ENCODE measurements around the gene NEU1. TPM values are rescaled to one million over a fixed set of nuclear protein-coding genes. Genes with fewer than 3 reads are reported as not detected.

Gene NEU1
- total and polyA plus RNA-seq, 2 of the 8 experiments (the other 6 are each of a cell fraction or from before 2014, with no cell fraction given): 41.2 to 72.1 TPM

DNA sequence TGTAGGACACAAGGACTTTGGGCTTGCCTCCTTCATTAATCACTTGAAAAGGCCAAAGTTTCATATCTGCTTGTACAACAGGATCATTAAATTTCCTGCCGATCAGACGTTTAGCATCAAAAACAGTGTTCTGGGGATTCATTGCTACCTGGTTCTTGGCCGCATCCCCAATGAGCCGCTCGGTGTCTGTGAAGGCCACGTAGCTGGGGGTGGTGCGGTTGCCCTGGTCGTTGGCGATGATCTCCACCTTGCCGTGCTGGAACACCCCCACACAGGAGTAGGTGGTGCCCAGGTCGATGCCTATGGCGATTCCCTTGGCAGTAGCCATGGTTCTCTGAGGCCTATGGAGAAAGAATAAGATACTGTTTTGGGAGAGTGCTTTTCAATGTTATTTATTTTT lies 51.0 kb downstream of the NEU1 start:
- Histone ChIP-seq H2AFZ (ENCODE audit: low read length) (no peak overlapping the region), H3K4me1 (replicated peaks in 1 of 4; ENCODE audit: control insufficient read depth in 3 of 4, insufficient read depth in 4 of 4, low read length in 3 of 4) (peaks cover 0 to 3% (median 1%) of the 10 kb centered on the region in 4 experiments; a peak in 4 of 7 replicates), H3K27me3 (replicated peaks in 1 of 4; ENCODE audit: control insufficient read depth in 3 of 4, extremely low read depth in 1 of 4, insufficient read depth in 3 of 4, low read length in 3 of 4) (no peaks in the 10 kb centered on the region), H2BK15ac (ENCODE audit: low read length) (no peak overlapping the region), H2AK5ac (ENCODE audit: low read depth, low read length) (no peak overlapping the region), H3K79me2 (ENCODE audit: control insufficient read depth in 1 of 2, insufficient read depth in 2 of 2, low read length in 2 of 2) (no peaks in the 10 kb centered on the region), H3K36me3 (ENCODE audit: control insufficient read depth in 2 of 4, insufficient read depth in 4 of 4, low read length in 3 of 4) (no peaks in the 10 kb centered on the region), H2BK5ac (ENCODE audit: low read depth, low read length) (no peak overlapping the region), H2BK12ac (ENCODE audit: low read depth, low read length) (no peak overlapping the region), H4K91ac (replicated peaks; ENCODE audit: insufficient read length, low read length) (no peak overlapping the region), H2BK20ac (ENCODE audit: low read length) (no peak overlapping the region), H3K56ac (replicated peaks; ENCODE audit: insufficient read length, low read depth, low read length) (no peak overlapping the region), H3K79me1 (ENCODE audit: low read depth, low read length) (no peaks in the 10 kb centered on the region), H3K9me3 (ENCODE audit: insufficient read depth in 2 of 2, low read depth in 1 of 2, low read length in 1 of 2) (no peaks in the 10 kb centered on the region), H3K14ac (ENCODE audit: insufficient read length) (no peak overlapping the region), H3K18ac (ENCODE audit: extremely low read depth, low read length) (no peak overlapping the region), H4K5ac (ENCODE audit: insufficient read length, low read depth, low read length) (no peak overlapping the region), H3K4me2 (ENCODE audit: insufficient read depth in 1 of 2, low read depth in 2 of 2, low read length in 2 of 2) (no peak overlapping the region), H3K4ac (replicated peaks; ENCODE audit: insufficient read length, low read depth, low read length) (no peak overlapping the region), H3K23me2 (ENCODE audit: low read depth, low read length) (peaks cover 6% of the 10 kb centered on the region; the same call in 1 of the 2 replicates), H3K23ac (ENCODE audit: insufficient read length) (no peak overlapping the region), H3K4me3 (ENCODE audit: extremely low read depth in 1 of 4, insufficient read depth in 2 of 4, low read depth in 3 of 4, low read length in 4 of 4) (no peak overlapping the region), H3K9ac (replicated peaks in 1 of 4; ENCODE audit: extremely low read depth in 1 of 4, low read depth in 3 of 4, low read length in 3 of 4) (no peak overlapping the region), H3K27ac (ENCODE audit: low read depth, low read length) (no peak overlapping the region), H4K8ac (ENCODE audit: extremely low read depth, insufficient read depth, low read length) (no peak overlapping the region), H4K20me1 (replicated peaks in 1 of 2; ENCODE audit: control insufficient read depth in 1 of 2, insufficient read depth in 2 of 2, low read length in 2 of 2) (no peaks in the 10 kb centered on the region), H2BK120ac (replicated peaks; ENCODE audit: low read depth, low read length) (no peak overlapping the region)
- FAIRE-seq (no peak), DNase-seq (ENCODE audit: low read depth in 1 of 2, low spot score in 2 of 2) (no peak)
- WGBS, 2 experiments (ENCODE audit: extremely low coverage in 1 of 2, insufficient coverage in 1 of 2, insufficient read length in 1 of 2, insufficient replicate concordance in 2 of 2, low coverage in 1 of 2, low lambda C conversion rate in 2 of 2, missing lambda C conversion rate in 1 of 2): 98% methylated on average over 12 of the region's 12 CpGs; no CpG with 5 or more reads in 1 of the 2 experiments
- ChIA-PET CTCF (ENCODE audit: partially characterized antibody) (interaction anchor here (0.9 to 1.2 kb wide), 3 partner anchors 11 to 27 kb away, joined by 3 to 4 read pairs (median 4); no protein-coding TSS in a partner anchor), POLR2A (ENCODE audit: partially characterized antibody) (interaction anchor here (0.6 to 6.3 kb wide), 8 partner anchors 10 to 71 kb away, joined by 3 to 119 read pairs (median 8); partner anchors contain the start of gene HSPA1B)
- no peak for TF ChIP-seq GTF2F1 (IDR thresholded peaks at IDR 0.05; ENCODE audit: borderline replicate concordance, low read depth, low read length)
- TF ChIP-seq, protein P1, sequence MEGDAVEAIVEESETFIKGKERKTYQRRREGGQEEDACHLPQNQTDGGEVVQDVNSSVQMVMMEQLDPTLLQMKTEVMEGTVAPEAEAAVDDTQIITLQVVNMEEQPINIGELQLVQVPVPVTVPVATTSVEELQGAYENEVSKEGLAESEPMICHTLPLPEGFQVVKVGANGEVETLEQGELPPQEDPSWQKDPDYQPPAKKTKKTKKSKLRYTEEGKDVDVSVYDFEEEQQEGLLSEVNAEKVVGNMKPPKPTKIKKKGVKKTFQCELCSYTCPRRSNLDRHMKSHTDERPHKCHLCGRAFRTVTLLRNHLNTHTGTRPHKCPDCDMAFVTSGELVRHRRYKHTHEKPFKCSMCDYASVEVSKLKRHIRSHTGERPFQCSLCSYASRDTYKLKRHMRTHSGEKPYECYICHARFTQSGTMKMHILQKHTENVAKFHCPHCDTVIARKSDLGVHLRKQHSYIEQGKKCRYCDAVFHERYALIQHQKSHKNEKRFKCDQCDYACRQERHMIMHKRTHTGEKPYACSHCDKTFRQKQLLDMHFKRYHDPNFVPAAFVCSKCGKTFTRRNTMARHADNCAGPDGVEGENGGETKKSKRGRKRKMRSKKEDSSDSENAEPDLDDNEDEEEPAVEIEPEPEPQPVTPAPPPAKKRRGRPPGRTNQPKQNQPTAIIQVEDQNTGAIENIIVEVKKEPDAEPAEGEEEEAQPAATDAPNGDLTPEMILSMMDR (IDR thresholded peaks at IDR 0.05; ENCODE audit: control extremely low read depth in 1 of 3, insufficient read depth in 1 of 3, low read depth in 1 of 3, low read length in 3 of 3): no peak
- TF ChIP-seq FOSL1 (IDR thresholded peaks at IDR 0.05; ENCODE audit: insufficient read depth, low read depth, low read length): no peak
- no peak for TF ChIP-seq YY1 (IDR thresholded peaks at IDR 0.05; ENCODE audit: low read depth, low read length)
- no peak for TF ChIP-seq RXRA (IDR thresholded peaks at IDR 0.05; ENCODE audit: insufficient read depth, low read depth, low read length)
- no peak for TF ChIP-seq TCF12 (IDR thresholded peaks at IDR 0.05; ENCODE audit: low read depth, low read length)
- TF ChIP-seq, protein P2, sequence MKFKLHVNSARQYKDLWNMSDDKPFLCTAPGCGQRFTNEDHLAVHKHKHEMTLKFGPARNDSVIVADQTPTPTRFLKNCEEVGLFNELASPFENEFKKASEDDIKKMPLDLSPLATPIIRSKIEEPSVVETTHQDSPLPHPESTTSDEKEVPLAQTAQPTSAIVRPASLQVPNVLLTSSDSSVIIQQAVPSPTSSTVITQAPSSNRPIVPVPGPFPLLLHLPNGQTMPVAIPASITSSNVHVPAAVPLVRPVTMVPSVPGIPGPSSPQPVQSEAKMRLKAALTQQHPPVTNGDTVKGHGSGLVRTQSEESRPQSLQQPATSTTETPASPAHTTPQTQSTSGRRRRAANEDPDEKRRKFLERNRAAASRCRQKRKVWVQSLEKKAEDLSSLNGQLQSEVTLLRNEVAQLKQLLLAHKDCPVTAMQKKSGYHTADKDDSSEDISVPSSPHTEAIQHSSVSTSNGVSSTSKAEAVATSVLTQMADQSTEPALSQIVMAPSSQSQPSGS (IDR thresholded peaks at IDR 0.05; ENCODE audit: low read length): no peak
- no peak for TF ChIP-seq RFX5 (IDR thresholded peaks at IDR 0.05; ENCODE audit: borderline replicate concordance, low read depth, low read length)
- TF ChIP-seq SP4 (IDR thresholded peaks at IDR 0.05; ENCODE audit: low read length): no peak
- TF ChIP-seq GABPA (IDR thresholded peaks at IDR 0.05; ENCODE audit: borderline replicate concordance, insufficient read depth, low read length): no peak
